Measurements from ENCODE around the gene TRAPPC3L. TPM values are rescaled to one million over a fixed set of nuclear protein-coding genes. Genes with fewer than 3 reads are reported as not detected.

TRAPPC3L gene
- total and polyA plus RNA-seq, 8 donors, result 0.12 to 0.99 (median 0.37) TPM

GRCh38 chr6:116564921-116565872 lies 19.7 kb upstream of the TRAPPC3L start:
- no peaks in the 10 kb centered on the region for H3K36me3 ChIP-seq
- peak; percentile 49 for ATAC-seq
- H3K4me3 ChIP-seq, result no peak overlapping the region
- peaks cover 0 to 20% of the 10 kb centered on the region in 2 donors for H3K4me1 ChIP-seq
- peak in 1 of 4 donors; percentile 79 for DNase-seq
- peaks cover 0 to 8% of the 10 kb centered on the region in 2 donors for H3K27me3 ChIP-seq
- TF ChIP-seq CTCF (IDR thresholded peaks at IDR 0.05), result no peak
- no peak overlapping the region for H3K27ac ChIP-seq
- no peaks in the 10 kb centered on the region for H3K9me3 ChIP-seq
- intact Hi-C loops (cut with DNase I), result no loop called here

- H3K4me1 ChIP-seq, result peaks cover 0 to 12% of the 10 kb centered on the region in 2 donors
- intact Hi-C loops (cut with DNase I), result no loop called here
- H3K27me3 ChIP-seq, result peaks cover 0 to 8% of the 10 kb centered on the region in 2 donors
- H3K9me3 ChIP-seq, result no peaks in the 10 kb centered on the region
- DNase-seq, result no peak
- no peak for TF ChIP-seq CTCF (IDR thresholded peaks at IDR 0.05)
- ATAC-seq, result no peak
- no peaks in the 10 kb centered on the region for H3K36me3 ChIP-seq
- no peak overlapping the region for H3K4me3 ChIP-seq
- H3K27ac ChIP-seq, result no peak overlapping the region
These were observed 18.8 kb upstream of the TRAPPC3L start for GRCh38 chr6:116564311-116564710.

- H3K4me3 ChIP-seq, result no peak overlapping the region
- peaks cover 0 to 8% of the 10 kb centered on the region in 2 donors for H3K27me3 ChIP-seq
- DNase-seq (no peak), ATAC-seq (no peak)
- no peak for TF ChIP-seq CTCF (IDR thresholded peaks at IDR 0.05)
- H3K27ac ChIP-seq, result no peak overlapping the region
- intact Hi-C loops (cut with DNase I), result no loop called here
- H3K9me3 ChIP-seq, result no peaks in the 10 kb centered on the region
- peaks cover 0 to 7% of the 10 kb centered on the region in 2 donors for H3K4me1 ChIP-seq
- no peaks in the 10 kb centered on the region for H3K36me3 ChIP-seq
These were observed 18.3 kb upstream of the TRAPPC3L start for GRCh38 chr6:116563830-116564229.

GRCh38 chr6:116562614-116563013 lies 17.1 kb upstream of the TRAPPC3L start:
- ATAC-seq, result no peak
- no peaks in the 10 kb centered on the region for H3K9me3 ChIP-seq
- H3K4me1 ChIP-seq, result peaks cover 0 to 3% of the 10 kb centered on the region in 2 donors
- H3K27ac ChIP-seq, result no peak overlapping the region
- no peak overlapping the region for H3K4me3 ChIP-seq
- H3K36me3 ChIP-seq, result no peaks in the 10 kb centered on the region
- intact Hi-C loops (cut with DNase I), result no loop called here
- peak in 2 of 4 donors; percentile 51 to 76 for DNase-seq
- H3K27me3 ChIP-seq, result peaks cover 0 to 8% of the 10 kb centered on the region in 2 donors
- TF ChIP-seq CTCF (IDR thresholded peaks at IDR 0.05), result no peak

- Histone ChIP-seq H3K36me3 (no peaks in the 10 kb centered on the region), H3K4me3 (no peak overlapping the region), H3K27me3 (peaks cover 0 to 8% of the 10 kb centered on the region in 2 donors), H3K9me3 (no peaks in the 10 kb centered on the region), H3K4me1 (peaks cover 0 to 3% of the 10 kb centered on the region in 2 donors), H3K27ac (no peak overlapping the region)
- no peak for ATAC-seq
- no peak for DNase-seq
- intact Hi-C loops (cut with DNase I), result no loop called here
- no peak for TF ChIP-seq CTCF (IDR thresholded peaks at IDR 0.05)
These were observed 16.5 kb upstream of the TRAPPC3L start for GRCh38 chr6:116562019-116562403.

Data from left lung (tissue), 10 donors.